ENCODE data around the gene STT3A. TPM values are rescaled to one million over a fixed set of nuclear protein-coding genes. Genes with fewer than 3 reads are reported as not detected.
A peak's percentile ranks its signal among the peaks of the same experiment; 100 is the strongest.

Gene STT3A
- total RNA-seq, 1 experiment from 2014 or later: 156 TPM

GRCh38 chr11:125609545-125609944, 16.9 kb downstream of the STT3A start:
- H3K9me2 ChIP-seq (ENCODE audit: insufficient read depth): no peaks in the 10 kb centered on the region
- H3K9ac ChIP-seq (ENCODE audit: low read length): no peak overlapping the region
- no peaks in the 10 kb centered on the region for H3K4me1 ChIP-seq (ENCODE audit: control insufficient read depth in 1 of 2, insufficient read depth in 2 of 2, low read length in 2 of 2)
- no peaks in the 10 kb centered on the region for H3K9me3 ChIP-seq (ENCODE audit: control insufficient read depth in 1 of 2, insufficient read depth in 1 of 2, low read depth in 1 of 2, low read length in 2 of 2)
- peaks cover 76 to 77% of the 10 kb centered on the region in 2 experiments for H3K36me3 ChIP-seq (ENCODE audit: control insufficient read depth in 1 of 2, insufficient read depth in 2 of 2, low read length in 2 of 2)
- ChIA-PET RAD21 (ENCODE audit: low non-redundant PET in 1 of 2, low total read pairs in 2 of 2, uncharacterized antibody in 2 of 2, unreplicated experiment in 2 of 2) (no interaction called here), CTCF (no interaction called here), POLR2A (no interaction called here)
- no peak for DNase-seq (ENCODE audit: low read depth, low spot score)
- BruUV-seq (replicated peaks): TSS peak; percentile 4
- intact Hi-C loops (cut with micrococcal nuclease): no loop called here
- H3K79me2 ChIP-seq (ENCODE audit: insufficient read depth, low read length): no peaks in the 10 kb centered on the region; the same call in 1 of the 2 replicates
- no peak for ATAC-seq
- no peak overlapping the region for H2AFZ ChIP-seq (ENCODE audit: low read depth, low read length, poor library complexity, severe bottlenecking)
- no peak overlapping the region for H3K4me2 ChIP-seq (ENCODE audit: low read length)
- TF ChIP-seq EGR1 (IDR thresholded peaks at IDR 0.05; ENCODE audit: low read depth): no peak
- no peak for TF ChIP-seq EZH2 (IDR thresholded peaks at IDR 0.05)
- TF ChIP-seq YY1 (IDR thresholded peaks at IDR 0.05; ENCODE audit: extremely low read depth, insufficient replicate concordance, low read depth, low read length): no peak
- no peak for TF ChIP-seq POLR2AphosphoS5 (IDR thresholded peaks at IDR 0.05; ENCODE audit: low read depth, low read length)
- no peak for TF ChIP-seq SIN3A (IDR thresholded peaks at IDR 0.05; ENCODE audit: low read depth)
- TF ChIP-seq RAD21 (IDR thresholded peaks at IDR 0.05; ENCODE audit: low read depth): no peak
- TF ChIP-seq ZFX (IDR thresholded peaks at IDR 0.05): no peak
- TF ChIP-seq CTCF (IDR thresholded peaks at IDR 0.05 in 2 of 3, conservative IDR thresholded peaks at IDR 0.05 in 1 of 3; ENCODE audit: borderline replicate concordance in 1 of 3, insufficient read depth in 1 of 3, low read depth in 2 of 3, low read length in 2 of 3): no peak
- TF ChIP-seq ELF1 (IDR thresholded peaks at IDR 0.05; ENCODE audit: borderline replicate concordance, low read depth): no peak
- no peak for TF ChIP-seq CEBPB (IDR thresholded peaks at IDR 0.05; ENCODE audit: low read depth)
- TF ChIP-seq JUND (IDR thresholded peaks at IDR 0.05): no peak
- TF ChIP-seq MAX (IDR thresholded peaks at IDR 0.05): no peak
- no peaks in the 10 kb centered on the region for H3K27me3 ChIP-seq (ENCODE audit: insufficient read depth, low read length)
- H4K20me1 ChIP-seq (ENCODE audit: insufficient read depth): no peaks in the 10 kb centered on the region
- H3K27ac ChIP-seq (ENCODE audit: low read depth, low read length): no peak overlapping the region
- no peak overlapping the region for H3K4me3 ChIP-seq (replicated peaks in 1 of 2; ENCODE audit: low read depth in 1 of 2, low read length in 2 of 2)
